ENCODE data around the gene CFAP299.
A peak's percentile ranks its signal among the peaks of the same experiment; 100 is the strongest.

The CFAP299 gene

GRCh38 chr4:80631861-80632260, 296.3 kb downstream of the CFAP299 start:
- Histone ChIP-seq H3K4me2 (ENCODE audit: low read depth, low read length, poor library complexity, severe bottlenecking) (no peak overlapping the region), H3K36me3 (ENCODE audit: insufficient read depth, low read length) (no peaks in the 10 kb centered on the region), H3K4me3 (ENCODE audit: low read length, poor library complexity, severe bottlenecking) (no peak overlapping the region), H3K79me2 (ENCODE audit: insufficient read depth, low read length) (no peaks in the 10 kb centered on the region), H2AFZ (ENCODE audit: low read length) (no peak overlapping the region), H3F3A (ENCODE audit: low read depth) (no peaks in the 10 kb centered on the region), H3K9ac (ENCODE audit: low read depth, low read length, poor library complexity, severe bottlenecking) (no peak overlapping the region), H3K9me3 (ENCODE audit: insufficient read depth, low read depth, low read length) (peaks cover 9% of the 10 kb centered on the region), H3K9me2 (replicated peaks; ENCODE audit: low read depth, low read length) (no peaks in the 10 kb centered on the region), H3K27me3 (ENCODE audit: insufficient read depth, low read length, poor library complexity, severe bottlenecking) (no peaks in the 10 kb centered on the region), H3K4me1 (ENCODE audit: insufficient read depth, low read length, poor library complexity, severe bottlenecking) (no peaks in the 10 kb centered on the region), H4K20me1 (ENCODE audit: insufficient read depth, low read length, poor library complexity, severe bottlenecking) (no peaks in the 10 kb centered on the region)
- TF ChIP-seq EZH2phosphoT487 (IDR thresholded peaks at IDR 0.05; ENCODE audit: borderline replicate concordance): no peak
- TF ChIP-seq, protein P1, sequence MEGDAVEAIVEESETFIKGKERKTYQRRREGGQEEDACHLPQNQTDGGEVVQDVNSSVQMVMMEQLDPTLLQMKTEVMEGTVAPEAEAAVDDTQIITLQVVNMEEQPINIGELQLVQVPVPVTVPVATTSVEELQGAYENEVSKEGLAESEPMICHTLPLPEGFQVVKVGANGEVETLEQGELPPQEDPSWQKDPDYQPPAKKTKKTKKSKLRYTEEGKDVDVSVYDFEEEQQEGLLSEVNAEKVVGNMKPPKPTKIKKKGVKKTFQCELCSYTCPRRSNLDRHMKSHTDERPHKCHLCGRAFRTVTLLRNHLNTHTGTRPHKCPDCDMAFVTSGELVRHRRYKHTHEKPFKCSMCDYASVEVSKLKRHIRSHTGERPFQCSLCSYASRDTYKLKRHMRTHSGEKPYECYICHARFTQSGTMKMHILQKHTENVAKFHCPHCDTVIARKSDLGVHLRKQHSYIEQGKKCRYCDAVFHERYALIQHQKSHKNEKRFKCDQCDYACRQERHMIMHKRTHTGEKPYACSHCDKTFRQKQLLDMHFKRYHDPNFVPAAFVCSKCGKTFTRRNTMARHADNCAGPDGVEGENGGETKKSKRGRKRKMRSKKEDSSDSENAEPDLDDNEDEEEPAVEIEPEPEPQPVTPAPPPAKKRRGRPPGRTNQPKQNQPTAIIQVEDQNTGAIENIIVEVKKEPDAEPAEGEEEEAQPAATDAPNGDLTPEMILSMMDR (conservative IDR thresholded peaks at IDR 0.05; ENCODE audit: low read length): no peak

DNA sequence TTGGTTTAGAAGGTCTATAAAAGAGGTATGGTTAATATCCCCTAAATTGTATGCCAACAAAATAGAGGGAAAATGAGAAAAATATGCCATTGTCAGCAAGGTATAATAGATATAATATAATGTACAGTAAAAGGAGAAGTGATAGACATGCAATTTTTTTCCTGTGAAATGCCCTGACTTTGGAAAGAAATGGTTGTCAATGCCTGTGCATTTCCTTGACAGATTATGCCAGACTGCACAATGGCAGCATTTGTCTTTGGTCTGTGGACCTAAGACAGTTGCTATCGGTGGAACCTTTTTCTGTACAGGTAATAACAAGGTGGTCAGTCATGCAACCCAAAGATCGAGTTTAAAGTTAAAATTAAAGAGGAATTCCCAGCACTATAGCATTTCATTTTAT, 301.7 kb downstream of the CFAP299 start:
- H3K27me3 ChIP-seq (ENCODE audit: insufficient read depth, low read length, poor library complexity, severe bottlenecking): no peaks in the 10 kb centered on the region
- H3K9ac ChIP-seq (ENCODE audit: low read depth, low read length, poor library complexity, severe bottlenecking): no peak overlapping the region
- no peaks in the 10 kb centered on the region for H4K20me1 ChIP-seq (ENCODE audit: insufficient read depth, low read length, poor library complexity, severe bottlenecking)
- no peak overlapping the region for H2AFZ ChIP-seq (ENCODE audit: low read length)
- H3K79me2 ChIP-seq (ENCODE audit: insufficient read depth, low read length): no peaks in the 10 kb centered on the region
- no peaks in the 10 kb centered on the region for H3K4me1 ChIP-seq (ENCODE audit: insufficient read depth, low read length, poor library complexity, severe bottlenecking)
- H3K4me3 ChIP-seq (ENCODE audit: low read length, poor library complexity, severe bottlenecking): no peak overlapping the region
- no peaks in the 10 kb centered on the region for H3F3A ChIP-seq (ENCODE audit: low read depth)
- H3K36me3 ChIP-seq (ENCODE audit: insufficient read depth, low read length): no peaks in the 10 kb centered on the region
- H3K9me2 ChIP-seq (replicated peaks; ENCODE audit: low read depth, low read length): no peaks in the 10 kb centered on the region
- TF ChIP-seq, protein P1 (conservative IDR thresholded peaks at IDR 0.05; ENCODE audit: low read length): no peak
- TF ChIP-seq EZH2phosphoT487 (IDR thresholded peaks at IDR 0.05; ENCODE audit: borderline replicate concordance): no peak
- H3K9me3 ChIP-seq (ENCODE audit: insufficient read depth, low read depth, low read length): no peaks in the 10 kb centered on the region
- no peak overlapping the region for H3K4me2 ChIP-seq (ENCODE audit: low read depth, low read length, poor library complexity, severe bottlenecking)

DNA sequence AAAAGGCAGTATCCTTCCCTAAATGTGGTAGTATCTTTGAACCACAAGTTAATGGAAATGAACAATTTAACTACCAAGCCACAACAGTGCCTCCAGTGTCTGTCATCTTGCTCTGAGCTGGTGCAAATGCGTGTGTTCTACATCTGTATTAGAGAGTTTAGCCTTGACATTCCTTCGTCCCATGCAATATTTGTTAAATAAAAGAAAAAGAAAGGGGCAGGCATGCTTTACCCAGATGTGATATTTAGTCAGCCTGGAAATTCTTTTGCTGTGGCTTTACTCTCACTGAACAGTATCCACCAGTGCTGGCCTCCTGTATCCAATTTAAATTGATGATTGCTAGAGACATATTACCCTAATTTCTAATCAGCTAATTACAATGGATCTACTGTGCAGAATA, 310.5 kb downstream of the CFAP299 start:
- Histone ChIP-seq H3K9ac (ENCODE audit: low read depth, low read length, poor library complexity, severe bottlenecking) (no peak overlapping the region), H2AFZ (ENCODE audit: low read length) (no peak overlapping the region), H3K4me1 (ENCODE audit: insufficient read depth, low read length, poor library complexity, severe bottlenecking) (peaks cover 7% of the 10 kb centered on the region), H3K4me3 (ENCODE audit: low read length, poor library complexity, severe bottlenecking) (no peak overlapping the region), H3K27me3 (ENCODE audit: insufficient read depth, low read length, poor library complexity, severe bottlenecking) (no peaks in the 10 kb centered on the region), H3K9me2 (replicated peaks; ENCODE audit: low read depth, low read length) (no peaks in the 10 kb centered on the region), H4K20me1 (ENCODE audit: insufficient read depth, low read length, poor library complexity, severe bottlenecking) (no peaks in the 10 kb centered on the region), H3K79me2 (ENCODE audit: insufficient read depth, low read length) (no peaks in the 10 kb centered on the region), H3K9me3 (ENCODE audit: insufficient read depth, low read depth, low read length) (no peaks in the 10 kb centered on the region), H3K4me2 (ENCODE audit: low read depth, low read length, poor library complexity, severe bottlenecking) (no peak overlapping the region), H3K36me3 (ENCODE audit: insufficient read depth, low read length) (no peaks in the 10 kb centered on the region), H3F3A (ENCODE audit: low read depth) (no peaks in the 10 kb centered on the region)
- TF ChIP-seq EZH2phosphoT487 (IDR thresholded peaks at IDR 0.05; ENCODE audit: borderline replicate concordance): no peak
- TF ChIP-seq, protein P1 (conservative IDR thresholded peaks at IDR 0.05; ENCODE audit: low read length): peak; percentile 32; the same call in 1 of the 2 replicates

Data from Loucy (cell line).